ENCODE measurements around the gene TTC5. TPM values are rescaled to one million over a fixed set of nuclear protein-coding genes. Genes with fewer than 3 reads are reported as not detected.
"Not testable (repeated sequence)": the region's sequence is repeated elsewhere in the genome, so short reads cannot be mapped to it uniquely, and the experiment has no call there.

Gene TTC5, protein sequence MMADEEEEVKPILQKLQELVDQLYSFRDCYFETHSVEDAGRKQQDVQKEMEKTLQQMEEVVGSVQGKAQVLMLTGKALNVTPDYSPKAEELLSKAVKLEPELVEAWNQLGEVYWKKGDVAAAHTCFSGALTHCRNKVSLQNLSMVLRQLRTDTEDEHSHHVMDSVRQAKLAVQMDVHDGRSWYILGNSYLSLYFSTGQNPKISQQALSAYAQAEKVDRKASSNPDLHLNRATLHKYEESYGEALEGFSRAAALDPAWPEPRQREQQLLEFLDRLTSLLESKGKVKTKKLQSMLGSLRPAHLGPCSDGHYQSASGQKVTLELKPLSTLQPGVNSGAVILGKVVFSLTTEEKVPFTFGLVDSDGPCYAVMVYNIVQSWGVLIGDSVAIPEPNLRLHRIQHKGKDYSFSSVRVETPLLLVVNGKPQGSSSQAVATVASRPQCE
- 7.4 TPM for polyA plus RNA-seq (2012; ENCODE audit: missing spikeins)

DNA sequence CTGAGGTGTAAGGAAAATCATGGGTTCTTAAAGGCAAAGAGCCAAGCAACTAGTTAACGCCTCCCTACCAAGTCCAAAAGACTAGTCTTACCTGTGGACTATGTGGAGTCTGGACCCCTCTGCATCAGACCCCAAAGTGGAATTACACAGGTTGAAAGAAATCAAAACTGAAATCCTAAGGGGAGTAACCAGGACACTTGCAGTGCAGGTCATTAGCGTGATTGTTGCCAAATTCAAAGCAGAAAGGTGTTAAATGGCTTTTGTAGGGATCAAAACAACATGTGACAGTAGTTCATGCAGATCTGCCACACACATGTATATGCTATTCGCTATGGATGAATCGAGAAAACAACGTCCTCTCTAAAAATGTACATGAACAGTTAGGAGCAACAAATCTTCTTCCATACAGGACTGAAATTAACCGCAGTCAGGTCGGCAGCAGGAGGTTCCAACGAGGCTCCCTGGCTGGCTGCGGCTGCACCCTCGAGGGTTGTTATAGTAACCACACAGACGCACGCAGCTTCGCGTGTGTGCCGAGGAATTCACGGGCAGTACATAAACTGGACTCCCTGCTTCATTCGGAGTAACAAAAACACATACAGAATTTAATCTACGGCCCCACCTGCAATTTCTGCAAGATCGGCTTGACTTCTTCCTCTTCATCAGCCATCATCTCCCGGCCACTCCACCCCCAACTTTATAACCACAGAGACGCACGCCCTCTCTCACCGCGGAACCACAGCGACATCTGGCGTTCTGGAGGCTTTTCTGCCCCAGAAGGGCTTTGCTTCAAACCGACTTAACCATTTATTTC, at the start of gene TTC5:
TTC5 (minus strand) TSS at position 687 of the 814 bp plus-strand sequence; CDS start at position 673, 14 bp downstream.
- FAIRE-seq = peak; percentile 93
- DNase-seq (ENCODE audit: insufficient read length) = peak; percentile 50
- peak; percentile 65 for TF ChIP-seq POLR2AphosphoS5 (IDR thresholded peaks at IDR 0.05; ENCODE audit: low read depth, low read length)
- peak; percentile 62; the same call in 1 of the 2 replicates for TF ChIP-seq POLR2A (IDR thresholded peaks at IDR 0.05; ENCODE audit: low read depth, low read length)
- TF ChIP-seq TAF1 (IDR thresholded peaks at IDR 0.05; ENCODE audit: borderline replicate concordance, low read depth, low read length) = 0 out of 2 replicates have a peak, but pooled peaks have one; percentile 49

DNA sequence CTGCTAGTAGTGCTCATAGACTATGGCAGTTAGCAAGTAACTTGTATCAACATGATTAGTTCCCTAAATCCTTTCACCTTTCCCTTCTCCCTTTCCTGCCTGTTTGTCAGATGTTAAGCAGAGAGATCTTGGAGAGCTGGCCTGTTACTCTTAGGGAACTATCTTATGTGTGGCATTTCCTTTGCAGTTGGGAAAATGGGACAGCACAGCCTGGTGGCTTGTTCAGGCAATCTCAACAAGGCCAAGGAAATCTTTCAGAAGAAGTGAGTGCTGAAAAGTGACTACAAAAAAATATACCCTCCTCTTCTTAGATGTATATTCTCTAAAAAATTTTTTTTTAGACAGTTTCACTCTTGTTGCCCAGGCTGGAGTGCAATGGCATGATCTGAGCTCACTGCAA, 45.1 kb upstream of the TTC5 start:
- FAIRE-seq (no peak), DNase-seq (ENCODE audit: insufficient read length) (no peak)
- no peak for TF ChIP-seq POLR2A (IDR thresholded peaks at IDR 0.05; ENCODE audit: low read depth, low read length)
- no peak for TF ChIP-seq POLR2AphosphoS5 (IDR thresholded peaks at IDR 0.05; ENCODE audit: low read depth, low read length)
- TF ChIP-seq TAF1 (IDR thresholded peaks at IDR 0.05; ENCODE audit: borderline replicate concordance, low read depth, low read length) = no peak

DNA sequence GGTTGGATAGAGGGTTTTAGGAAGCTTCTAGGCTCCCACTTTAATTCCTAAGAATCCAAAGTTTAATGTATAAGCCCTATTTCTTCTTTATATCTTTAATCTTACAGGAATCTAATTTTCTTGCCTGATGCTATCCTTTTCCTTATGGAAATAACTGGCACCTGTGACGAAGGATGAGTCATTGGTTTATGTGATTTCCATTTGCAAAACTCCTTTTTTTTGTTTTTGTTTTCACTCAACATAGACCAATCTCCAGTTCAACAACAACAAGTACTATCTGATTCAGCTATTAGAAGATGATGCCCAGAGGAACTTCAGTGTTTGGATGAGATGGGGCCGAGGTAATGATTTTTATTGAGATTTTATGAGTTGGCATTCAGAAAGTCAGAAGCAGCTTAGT, 44.5 kb upstream of the TTC5 start:
- DNase-seq (ENCODE audit: insufficient read length) (no peak), FAIRE-seq (no peak)
- no peak for TF ChIP-seq TAF1 (IDR thresholded peaks at IDR 0.05; ENCODE audit: borderline replicate concordance, low read depth, low read length)
- no peak for TF ChIP-seq POLR2AphosphoS5 (IDR thresholded peaks at IDR 0.05; ENCODE audit: low read depth, low read length)

DNA sequence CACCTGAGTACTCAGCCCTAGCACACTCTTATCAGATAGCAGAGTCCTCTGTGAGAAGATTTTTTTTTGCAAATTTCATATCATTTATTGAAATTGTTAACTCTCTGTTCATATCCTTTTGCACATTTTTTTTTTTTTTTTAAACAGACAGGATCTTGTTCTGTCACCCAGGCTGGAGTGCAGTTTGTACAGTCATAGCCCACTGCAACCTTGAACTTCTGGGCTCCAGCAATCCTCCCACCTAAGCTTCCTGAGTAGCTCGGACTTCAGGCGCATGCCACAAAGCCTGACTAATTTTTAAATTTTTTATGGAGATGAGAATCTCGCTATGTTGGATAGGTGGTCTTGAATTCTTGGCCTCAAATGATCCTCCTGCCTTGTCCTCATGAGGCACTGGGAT, 42.0 kb upstream of the TTC5 start:
- no peak for FAIRE-seq
- TF ChIP-seq TAF1 (IDR thresholded peaks at IDR 0.05; ENCODE audit: borderline replicate concordance, low read depth, low read length) (no peak), POLR2A (IDR thresholded peaks at IDR 0.05; ENCODE audit: low read depth, low read length) (no peak), POLR2AphosphoS5 (IDR thresholded peaks at IDR 0.05; ENCODE audit: low read depth, low read length) (no peak)

DNA sequence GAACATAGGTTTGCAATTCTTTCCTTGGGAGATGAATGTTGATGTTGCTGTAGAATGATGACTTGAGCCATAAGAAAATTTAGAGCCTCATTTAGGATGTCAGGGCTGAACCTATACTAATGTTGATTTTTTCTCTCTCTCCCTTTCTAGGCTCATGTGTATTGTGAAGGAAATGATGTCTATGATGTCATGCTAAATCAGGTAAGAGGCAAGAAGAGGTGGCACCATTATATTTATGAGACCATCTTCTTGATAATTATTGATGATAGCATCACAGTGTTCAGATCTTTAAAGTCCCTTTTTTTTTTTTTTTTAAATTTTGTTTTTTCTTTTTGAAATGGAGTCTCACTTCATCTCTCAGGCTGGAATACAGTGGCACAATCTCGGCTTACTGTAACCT, 41.0 kb upstream of the TTC5 start:
- FAIRE-seq (no peak), DNase-seq (ENCODE audit: insufficient read length) (no peak)
- TF ChIP-seq POLR2AphosphoS5 (IDR thresholded peaks at IDR 0.05; ENCODE audit: low read depth, low read length) (no peak), TAF1 (IDR thresholded peaks at IDR 0.05; ENCODE audit: borderline replicate concordance, low read depth, low read length) (no peak), POLR2A (IDR thresholded peaks at IDR 0.05; ENCODE audit: low read depth, low read length) (no peak)

More for the DNA sequence above, 42.0 kb upstream of the TTC5 start:
- no peak for DNase-seq (ENCODE audit: insufficient read length)

DNA sequence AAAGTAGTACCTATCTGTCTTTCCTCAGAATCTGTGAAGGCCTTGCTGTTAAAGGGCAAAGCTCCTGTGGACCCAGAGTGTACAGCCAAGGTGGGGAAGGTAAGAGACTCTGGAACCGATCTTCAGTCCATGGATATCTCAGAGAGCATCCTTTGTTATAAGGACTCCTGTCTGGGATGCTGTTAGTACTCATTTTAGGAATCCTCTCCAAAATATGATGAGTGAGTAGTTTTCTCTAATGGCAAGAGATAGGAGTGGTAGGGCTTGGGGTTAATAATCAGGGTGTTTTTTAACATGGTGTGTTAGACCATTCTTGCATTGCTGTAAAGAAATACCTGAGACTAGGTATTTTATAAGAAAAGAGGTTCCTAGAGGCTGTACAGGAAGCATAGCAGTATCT, 39.6 kb upstream of the TTC5 start:
- FAIRE-seq (no peak), DNase-seq (ENCODE audit: insufficient read length) (no peak)
- TF ChIP-seq POLR2A (IDR thresholded peaks at IDR 0.05; ENCODE audit: low read depth, low read length) (no peak), TAF1 (IDR thresholded peaks at IDR 0.05; ENCODE audit: borderline replicate concordance, low read depth, low read length) (no peak), POLR2AphosphoS5 (IDR thresholded peaks at IDR 0.05; ENCODE audit: low read depth, low read length) (no peak)

DNA sequence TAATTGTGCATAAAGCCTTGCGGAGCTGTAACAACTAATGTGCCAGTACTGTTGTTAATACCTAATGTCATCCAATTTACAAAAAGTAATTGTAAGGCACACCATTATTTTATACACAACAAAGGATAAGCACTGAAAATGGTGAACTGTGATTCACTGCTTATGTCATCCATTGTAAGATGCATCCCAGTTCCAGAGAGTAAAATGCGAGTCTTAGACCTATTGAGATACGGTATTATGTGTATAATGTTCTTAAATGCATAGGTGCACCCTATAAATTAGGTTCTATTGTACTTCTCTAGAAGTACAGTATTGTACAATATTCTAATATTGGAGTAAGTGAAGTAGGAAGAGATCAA, 38.1 kb upstream of the TTC5 start:
- TF ChIP-seq TAF1 (IDR thresholded peaks at IDR 0.05; ENCODE audit: borderline replicate concordance, low read depth, low read length) = no peak
- DNase-seq (ENCODE audit: insufficient read length) = no peak
- no peak for FAIRE-seq

DNA sequence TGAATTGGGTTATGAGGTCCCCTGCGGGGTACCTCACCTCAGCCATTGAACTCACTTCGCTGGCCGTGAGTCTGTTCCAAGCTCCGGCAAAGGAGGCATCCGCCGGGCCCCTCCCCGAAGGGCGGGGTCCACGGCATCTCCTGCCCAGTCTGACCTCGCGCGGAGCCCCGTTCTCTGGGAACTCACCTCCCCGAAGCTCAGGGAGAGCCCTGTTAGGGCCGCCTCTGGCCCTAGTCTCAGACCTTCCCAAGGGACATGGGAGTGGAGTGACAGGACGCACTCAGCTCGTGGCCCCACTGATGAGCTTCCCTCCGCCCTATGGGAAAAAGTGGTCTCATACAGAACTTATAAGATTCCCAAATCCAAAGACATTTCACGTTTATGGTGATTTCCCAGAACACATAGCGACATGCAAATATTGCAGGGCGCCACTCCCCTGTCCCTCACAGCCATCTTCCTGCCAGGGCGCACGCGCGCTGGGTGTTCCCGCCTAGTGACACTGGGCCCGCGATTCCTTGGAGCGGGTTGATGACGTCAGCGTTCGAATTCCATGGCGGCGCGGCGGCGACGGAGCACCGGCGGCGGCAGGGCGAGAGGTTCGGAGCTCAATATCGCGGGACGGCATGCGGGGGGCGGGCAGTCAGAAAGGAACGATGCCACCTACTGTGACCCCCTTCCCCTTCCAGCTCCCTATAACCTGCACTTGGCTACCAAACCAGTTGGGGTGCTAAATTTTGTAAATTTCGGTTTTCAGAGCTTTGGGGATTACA, 37.5 kb upstream of the TTC5 start, which contains the start of gene PARP2:
PARP2 (plus strand) TSS at position 544 of the 770 bp plus-strand sequence; CDS start at position 551, 7 bp downstream.
- peak; percentile 77 for DNase-seq (ENCODE audit: insufficient read length)
- peak; percentile 99 for FAIRE-seq
- TF ChIP-seq POLR2A (IDR thresholded peaks at IDR 0.05; ENCODE audit: low read depth, low read length) (peak; percentile 99), TAF1 (IDR thresholded peaks at IDR 0.05; ENCODE audit: borderline replicate concordance, low read depth, low read length) (peak; percentile 75; the same call in 1 of the 2 replicates), POLR2AphosphoS5 (IDR thresholded peaks at IDR 0.05; ENCODE audit: low read depth, low read length) (peak; percentile 99)

DNA sequence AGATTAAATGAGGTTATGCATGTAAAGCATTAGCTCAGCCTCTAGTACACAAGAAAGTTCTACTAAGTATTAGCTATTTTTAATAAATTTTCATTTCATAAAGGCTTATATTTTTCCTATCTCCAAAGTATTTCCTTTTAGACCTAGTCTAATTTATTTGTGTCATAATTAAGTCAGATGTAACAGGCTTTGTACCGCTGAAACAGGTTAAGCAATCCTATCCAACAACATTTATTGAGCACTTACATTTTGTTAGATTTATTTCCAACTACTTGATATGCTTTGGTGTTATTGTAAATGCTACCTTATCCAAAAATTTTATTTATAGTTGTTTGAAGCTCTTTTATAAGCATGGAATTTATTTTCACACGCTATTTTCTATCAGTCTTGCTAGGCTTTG, 35.9 kb upstream of the TTC5 start:
- no peak for TF ChIP-seq POLR2A (IDR thresholded peaks at IDR 0.05; ENCODE audit: low read depth, low read length)
- TF ChIP-seq POLR2AphosphoS5 (IDR thresholded peaks at IDR 0.05; ENCODE audit: low read depth, low read length) = no peak
- no peak for TF ChIP-seq TAF1 (IDR thresholded peaks at IDR 0.05; ENCODE audit: borderline replicate concordance, low read depth, low read length)
- no peak for FAIRE-seq
- no peak for DNase-seq (ENCODE audit: insufficient read length)

DNA sequence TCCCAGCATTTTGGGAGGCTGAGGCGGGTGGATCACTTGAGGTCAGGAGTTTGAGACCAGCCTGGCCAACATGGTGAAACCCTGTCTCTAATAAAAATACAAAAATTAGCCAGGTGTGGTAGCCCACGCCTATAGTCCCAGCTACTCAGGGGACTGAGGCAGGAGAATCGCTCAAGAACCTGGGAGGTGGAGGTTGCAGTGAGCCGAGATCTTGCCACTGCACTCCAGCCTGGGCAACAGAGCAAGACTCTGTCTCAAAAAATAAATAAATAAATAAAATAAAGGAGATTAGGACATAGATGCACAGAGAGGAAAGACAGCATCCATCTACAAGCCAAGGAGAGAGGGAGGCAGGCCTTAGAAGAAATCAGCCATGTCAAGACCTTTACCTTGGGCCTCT, 35.3 kb upstream of the TTC5 start:
- not testable (repeated sequence) for FAIRE-seq; DNase-seq (ENCODE audit: insufficient read length)

DNA sequence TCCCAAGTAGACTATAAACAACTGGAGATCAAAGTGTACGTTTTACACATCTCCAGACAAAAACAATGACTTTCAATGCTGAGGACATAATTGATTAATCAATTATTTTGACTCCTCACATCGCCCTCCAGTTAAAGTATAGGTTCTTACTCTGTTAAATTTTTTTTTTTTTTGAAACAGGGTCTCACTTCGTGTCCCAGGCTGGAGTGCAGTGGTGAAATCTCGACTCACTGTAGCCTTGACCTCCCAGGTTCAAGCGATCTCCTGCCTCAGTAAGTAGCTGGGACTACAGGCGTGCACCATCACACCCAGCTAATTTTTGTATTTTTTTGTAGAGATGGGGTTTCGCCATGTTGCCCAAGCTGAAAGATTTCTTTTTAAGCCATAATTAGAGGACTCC, 28.3 kb upstream of the TTC5 start:
- FAIRE-seq (no peak), DNase-seq (ENCODE audit: insufficient read length) (no peak)
- no peak for TF ChIP-seq TAF1 (IDR thresholded peaks at IDR 0.05; ENCODE audit: borderline replicate concordance, low read depth, low read length)
- no peak for TF ChIP-seq POLR2AphosphoS5 (IDR thresholded peaks at IDR 0.05; ENCODE audit: low read depth, low read length)
- TF ChIP-seq POLR2A (IDR thresholded peaks at IDR 0.05; ENCODE audit: low read depth, low read length) = no peak

Measured in GM12892 (cell line).